ENCODE results near the gene SNX13. TPM values are rescaled to one million over a fixed set of nuclear protein-coding genes. Genes with fewer than 3 reads are reported as not detected.
A peak's percentile ranks its signal among the peaks of the same experiment; 100 is the strongest.

SNX13 gene
- total and polyA plus RNA-seq, 2 of the 4 experiments (the other 2 are of a cell fraction) = 9.0 to 24.9 TPM

DNA sequence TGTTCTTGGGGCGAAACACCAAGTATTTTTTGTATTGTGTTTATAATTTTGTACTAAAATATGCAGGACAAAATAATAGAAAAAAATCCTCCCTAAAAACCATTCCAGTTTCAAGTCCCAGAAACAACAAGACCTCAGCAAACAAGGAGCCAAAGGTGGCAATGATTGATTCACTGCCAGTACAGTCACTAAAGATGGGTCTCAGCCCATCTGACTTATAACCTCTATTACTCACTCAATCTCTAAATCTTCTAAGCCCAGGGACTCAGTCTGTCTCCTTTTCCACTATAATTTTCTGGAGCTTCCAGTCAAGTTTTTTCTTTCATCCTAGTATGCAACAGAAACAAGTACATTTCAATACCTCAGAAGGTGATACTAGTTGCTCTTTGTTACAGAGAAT, 33.3 kb downstream of the SNX13 start:
- no peak overlapping the region for H3K4me3 ChIP-seq (ENCODE audit: insufficient read depth, low read depth, low read length)
- H3K27ac ChIP-seq (ENCODE audit: insufficient read depth, low read length) = no peak overlapping the region
- H3K79me1 ChIP-seq (ENCODE audit: low read depth in 1 of 2, low read length in 2 of 2) = peaks cover 38 to 55% of the 10 kb centered on the region in 2 experiments
- H3K36me3 ChIP-seq (ENCODE audit: control insufficient read depth, insufficient read depth, low read length) = peaks cover 2% of the 10 kb centered on the region; the same call in 1 of the 2 replicates
- H3K23ac ChIP-seq (ENCODE audit: low read depth, low read length) = no peak overlapping the region
- no TSS peak for BruUV-seq (replicated peaks)
- no peak overlapping the region for H3K9ac ChIP-seq (ENCODE audit: low read depth, low read length)
- DNase-seq (peak; percentile 4), ATAC-seq (ENCODE audit: low read depth) (no peak)
- no peak overlapping the region for H3K4me2 ChIP-seq (ENCODE audit: low read depth, low read length)
- WGBS, 2 experiments (ENCODE audit: extremely low coverage in 2 of 2, insufficient read length in 1 of 2) = no CpG with 5 or more reads among the region's 1 CpG
- H3K18ac ChIP-seq (ENCODE audit: low read depth, low read length) = no peak overlapping the region
- H2AK5ac ChIP-seq (ENCODE audit: low read depth, low read length) = no peak overlapping the region
- no peak overlapping the region for H4K8ac ChIP-seq (ENCODE audit: low read depth in 2 of 2, low read length in 2 of 2)
- H4K5ac ChIP-seq (ENCODE audit: low read depth, low read length) = no peak overlapping the region
- in situ Hi-C loops (cut with MboI; ENCODE audit: low sequenced_read_pairs) (no loop called here), dilution Hi-C loops (cut with HindIII; ENCODE audit: low sequenced_read_pairs, unreplicated experiment) (no loop called here), intact Hi-C loops (cut with micrococcal nuclease) (no loop called here)
- no peak overlapping the region for H3K14ac ChIP-seq (replicated peaks; ENCODE audit: low read depth, low read length)
- no peaks in the 10 kb centered on the region for H3K9me1 ChIP-seq (ENCODE audit: insufficient read depth, low read length)
- TF ChIP-seq BHLHE40 (IDR thresholded peaks at IDR 0.05; ENCODE audit: low read depth, low read length) (no peak), RCOR1 (IDR thresholded peaks at IDR 0.05; ENCODE audit: insufficient replicate concordance, low read length) (no peak), RAD21 (IDR thresholded peaks at IDR 0.05; ENCODE audit: low read length) (no peak), SMC3 (IDR thresholded peaks at IDR 0.05; ENCODE audit: low read depth, low read length) (no peak), FOS (IDR thresholded peaks at IDR 0.05; ENCODE audit: low read depth, low read length) (no peak), NFE2L2 (IDR thresholded peaks at IDR 0.05; ENCODE audit: low read depth, low read length) (no peak), CHD1 (IDR thresholded peaks at IDR 0.05; ENCODE audit: low read depth, low read length) (no peak), MAZ (IDR thresholded peaks at IDR 0.05; ENCODE audit: borderline replicate concordance, low read depth, low read length) (no peak), CEBPB (IDR thresholded peaks at IDR 0.05; ENCODE audit: low read depth, low read length) (no peak), MAFK (IDR thresholded peaks at IDR 0.05; ENCODE audit: low read depth, low read length) (no peak), POLR2A (IDR thresholded peaks at IDR 0.05; ENCODE audit: low read depth, low read length) (no peak), RFX5 (IDR thresholded peaks at IDR 0.05; ENCODE audit: low read depth, low read length) (no peak), MXI1 (IDR thresholded peaks at IDR 0.05; ENCODE audit: borderline replicate concordance, low read depth, low read length) (no peak)
- TF ChIP-seq, protein P1, sequence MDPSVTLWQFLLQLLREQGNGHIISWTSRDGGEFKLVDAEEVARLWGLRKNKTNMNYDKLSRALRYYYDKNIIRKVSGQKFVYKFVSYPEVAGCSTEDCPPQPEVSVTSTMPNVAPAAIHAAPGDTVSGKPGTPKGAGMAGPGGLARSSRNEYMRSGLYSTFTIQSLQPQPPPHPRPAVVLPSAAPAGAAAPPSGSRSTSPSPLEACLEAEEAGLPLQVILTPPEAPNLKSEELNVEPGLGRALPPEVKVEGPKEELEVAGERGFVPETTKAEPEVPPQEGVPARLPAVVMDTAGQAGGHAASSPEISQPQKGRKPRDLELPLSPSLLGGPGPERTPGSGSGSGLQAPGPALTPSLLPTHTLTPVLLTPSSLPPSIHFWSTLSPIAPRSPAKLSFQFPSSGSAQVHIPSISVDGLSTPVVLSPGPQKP (IDR thresholded peaks at IDR 0.05; ENCODE audit: borderline replicate concordance, low read depth, low read length) = no peak
- TF ChIP-seq, protein P2, sequence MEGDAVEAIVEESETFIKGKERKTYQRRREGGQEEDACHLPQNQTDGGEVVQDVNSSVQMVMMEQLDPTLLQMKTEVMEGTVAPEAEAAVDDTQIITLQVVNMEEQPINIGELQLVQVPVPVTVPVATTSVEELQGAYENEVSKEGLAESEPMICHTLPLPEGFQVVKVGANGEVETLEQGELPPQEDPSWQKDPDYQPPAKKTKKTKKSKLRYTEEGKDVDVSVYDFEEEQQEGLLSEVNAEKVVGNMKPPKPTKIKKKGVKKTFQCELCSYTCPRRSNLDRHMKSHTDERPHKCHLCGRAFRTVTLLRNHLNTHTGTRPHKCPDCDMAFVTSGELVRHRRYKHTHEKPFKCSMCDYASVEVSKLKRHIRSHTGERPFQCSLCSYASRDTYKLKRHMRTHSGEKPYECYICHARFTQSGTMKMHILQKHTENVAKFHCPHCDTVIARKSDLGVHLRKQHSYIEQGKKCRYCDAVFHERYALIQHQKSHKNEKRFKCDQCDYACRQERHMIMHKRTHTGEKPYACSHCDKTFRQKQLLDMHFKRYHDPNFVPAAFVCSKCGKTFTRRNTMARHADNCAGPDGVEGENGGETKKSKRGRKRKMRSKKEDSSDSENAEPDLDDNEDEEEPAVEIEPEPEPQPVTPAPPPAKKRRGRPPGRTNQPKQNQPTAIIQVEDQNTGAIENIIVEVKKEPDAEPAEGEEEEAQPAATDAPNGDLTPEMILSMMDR (conservative IDR thresholded peaks at IDR 0.05; ENCODE audit: low read depth, low read length) = no peak
- TF ChIP-seq, protein P3, sequence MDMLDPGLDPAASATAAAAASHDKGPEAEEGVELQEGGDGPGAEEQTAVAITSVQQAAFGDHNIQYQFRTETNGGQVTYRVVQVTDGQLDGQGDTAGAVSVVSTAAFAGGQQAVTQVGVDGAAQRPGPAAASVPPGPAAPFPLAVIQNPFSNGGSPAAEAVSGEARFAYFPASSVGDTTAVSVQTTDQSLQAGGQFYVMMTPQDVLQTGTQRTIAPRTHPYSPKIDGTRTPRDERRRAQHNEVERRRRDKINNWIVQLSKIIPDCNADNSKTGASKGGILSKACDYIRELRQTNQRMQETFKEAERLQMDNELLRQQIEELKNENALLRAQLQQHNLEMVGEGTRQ (IDR thresholded peaks at IDR 0.05; ENCODE audit: low read depth, low read length) = no peak
- H4K91ac ChIP-seq (ENCODE audit: insufficient read depth, low read depth, low read length) = no peak overlapping the region
- H2AFZ ChIP-seq (replicated peaks; ENCODE audit: low read length, poor library complexity) = no peak overlapping the region
- no peak overlapping the region for H2BK120ac ChIP-seq (ENCODE audit: low read depth, low read length)
- POLR2A ChIA-PET (ENCODE audit: unreplicated experiment) = no interaction called here
- H2BK20ac ChIP-seq (ENCODE audit: low read depth, low read length) = no peak overlapping the region
- no peak overlapping the region for H3K56ac ChIP-seq (ENCODE audit: extremely low read depth, insufficient read depth, low read length)
- no peak overlapping the region for H2BK5ac ChIP-seq (ENCODE audit: low read depth, low read length, poor library complexity, severe bottlenecking)
- no peaks in the 10 kb centered on the region for H3K4me1 ChIP-seq (ENCODE audit: control insufficient read depth, insufficient read depth, low read length)
- peaks cover 3% of the 10 kb centered on the region; the same call in 1 of the 2 replicates for H4K20me1 ChIP-seq (ENCODE audit: insufficient read depth, low read length)
- H3K9me3 ChIP-seq (ENCODE audit: control insufficient read depth, insufficient read depth, low read length) = no peaks in the 10 kb centered on the region
- CTCF ChIA-PET = no interaction called here
- no peak overlapping the region for H2BK15ac ChIP-seq (ENCODE audit: low read depth, low read length)
- no peak overlapping the region for H2AK9ac ChIP-seq (replicated peaks; ENCODE audit: low read depth, low read length, poor library complexity)
- H3K4ac ChIP-seq (ENCODE audit: low read depth, low read length) = no peak overlapping the region
- H3K27me3 ChIP-seq (ENCODE audit: control insufficient read depth, insufficient read depth, low read length) = no peaks in the 10 kb centered on the region
